ENCODE results near the gene RPP38.

Gene RPP38, protein sequence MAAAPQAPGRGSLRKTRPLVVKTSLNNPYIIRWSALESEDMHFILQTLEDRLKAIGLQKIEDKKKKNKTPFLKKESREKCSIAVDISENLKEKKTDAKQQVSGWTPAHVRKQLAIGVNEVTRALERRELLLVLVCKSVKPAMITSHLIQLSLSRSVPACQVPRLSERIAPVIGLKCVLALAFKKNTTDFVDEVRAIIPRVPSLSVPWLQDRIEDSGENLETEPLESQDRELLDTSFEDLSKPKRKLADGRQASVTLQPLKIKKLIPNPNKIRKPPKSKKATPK

DNA sequence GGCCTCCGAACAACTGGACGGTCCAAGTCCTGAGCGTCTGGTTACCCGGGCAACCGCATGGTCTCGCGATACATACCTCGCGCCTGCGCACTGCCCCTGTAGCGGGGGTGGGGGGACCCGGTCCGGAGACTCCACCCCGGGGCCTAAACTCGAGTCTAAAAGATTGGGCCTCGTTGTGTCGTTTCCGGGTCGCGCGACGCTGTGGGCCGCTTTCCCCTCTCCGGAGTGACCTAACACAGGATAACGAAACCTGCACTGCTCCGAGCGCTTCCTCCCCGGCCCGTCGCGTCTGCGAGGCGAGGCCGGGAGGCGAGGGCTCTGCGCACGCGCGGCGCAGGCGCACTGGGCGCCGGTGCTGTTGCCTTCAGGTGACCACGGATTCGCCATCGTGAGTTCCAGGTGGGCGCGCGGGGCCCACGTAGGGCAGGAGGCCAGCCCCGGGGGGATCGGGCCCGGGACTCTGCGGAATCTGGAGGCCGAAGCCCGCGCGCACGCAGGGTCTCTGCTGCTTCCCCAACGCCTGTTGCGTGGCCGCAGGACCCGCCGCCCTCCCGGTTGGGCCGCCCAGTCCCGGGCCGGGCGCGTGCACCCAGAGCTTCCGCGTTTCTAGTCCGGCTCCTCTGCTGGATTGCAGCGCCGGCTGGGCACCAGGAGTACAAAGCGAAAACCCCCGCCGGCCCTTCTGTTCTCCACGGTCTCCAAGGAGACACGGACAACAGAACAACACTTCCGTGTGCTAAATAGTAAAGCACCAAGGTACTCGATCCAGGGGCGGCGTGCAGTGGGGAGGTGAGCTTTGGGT, at the start of gene RPP38:
Gene RPP38 (plus strand): TSS at position 345 of the 802 bp plus-strand sequence. CDS start 5,960 bp downstream, outside the sequence.
- DNase-seq = peak; percentile 57

DNA sequence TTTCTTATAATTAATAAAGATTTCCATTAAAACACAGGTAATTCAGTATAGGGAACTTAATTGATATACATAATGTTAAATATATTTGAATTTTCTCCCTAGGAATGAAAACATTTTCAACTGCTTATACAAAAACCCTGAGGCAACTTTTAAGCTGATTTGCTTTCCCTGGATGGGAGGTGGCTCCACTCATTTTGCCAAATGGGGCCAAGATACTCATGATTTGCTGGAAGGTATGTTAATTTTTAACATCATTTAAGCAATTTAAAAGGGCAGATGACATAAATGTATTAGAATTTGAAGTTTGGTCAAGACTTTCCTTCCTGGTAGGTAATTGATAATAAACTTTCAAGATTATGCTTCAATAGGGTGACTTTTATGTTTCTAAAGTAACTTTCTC, 47.6 kb upstream of the RPP38 start:
- no peak for DNase-seq

DNA sequence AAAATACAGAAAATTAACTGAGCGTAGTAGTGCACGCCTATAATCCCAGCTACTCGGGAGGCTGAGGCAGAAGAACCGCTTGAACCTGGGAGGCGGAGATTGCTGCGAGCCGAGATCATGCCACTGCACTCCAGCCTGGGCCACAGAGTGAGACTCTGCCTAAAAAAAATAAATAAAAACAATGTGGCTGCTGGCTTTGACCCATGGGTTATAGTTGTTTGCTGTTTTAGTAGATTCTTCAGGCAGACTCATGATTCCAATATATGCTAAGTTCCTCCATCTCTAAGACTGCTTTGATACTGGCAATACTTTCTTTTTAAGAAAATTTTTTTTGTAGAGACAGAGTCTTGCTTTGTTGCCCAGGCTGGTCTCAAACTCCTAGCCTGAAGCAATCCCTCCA, 45.0 kb upstream of the RPP38 start:
- DNase-seq = no peak

DNA sequence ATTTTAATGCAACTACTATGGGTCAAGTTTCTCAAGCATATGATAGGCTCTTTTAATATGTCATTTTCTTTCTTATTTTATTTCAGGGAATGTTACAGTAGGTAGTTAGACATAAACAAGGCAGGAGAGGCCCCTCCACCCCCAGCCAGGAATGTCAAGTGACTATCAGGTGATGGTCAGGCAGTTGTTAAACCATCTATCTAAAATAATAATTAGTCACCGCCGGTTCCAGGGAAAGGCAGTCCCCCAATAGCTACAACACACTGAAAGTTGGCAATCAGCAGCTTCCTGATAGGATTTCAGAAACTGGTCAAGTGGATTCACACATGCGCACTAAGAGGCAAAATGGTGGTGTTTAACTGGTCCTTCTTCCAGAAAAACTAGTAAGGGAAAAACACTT, 44.1 kb upstream of the RPP38 start:
- DNase-seq = no peak

DNA sequence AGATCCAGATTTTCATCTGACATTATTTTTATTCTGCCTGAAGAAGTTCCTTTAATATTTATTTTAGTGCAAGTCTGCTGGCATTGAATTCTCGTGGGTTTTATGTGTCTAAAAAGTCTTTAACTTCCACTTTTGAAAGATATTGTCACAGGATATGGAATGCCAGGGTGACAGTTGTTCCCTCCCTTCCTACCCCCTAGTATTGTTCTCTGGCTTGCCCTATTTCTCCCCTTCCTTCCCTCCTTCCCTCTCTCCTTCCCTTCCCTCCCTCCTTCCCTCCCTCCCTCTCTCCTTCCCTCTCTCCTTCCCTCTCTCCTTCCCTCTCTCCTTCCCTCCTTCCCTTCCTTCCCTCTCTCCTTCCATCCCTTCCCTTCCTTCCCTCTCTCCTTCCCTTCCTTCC, 38.5 kb upstream of the RPP38 start:
- no peak for DNase-seq

DNA sequence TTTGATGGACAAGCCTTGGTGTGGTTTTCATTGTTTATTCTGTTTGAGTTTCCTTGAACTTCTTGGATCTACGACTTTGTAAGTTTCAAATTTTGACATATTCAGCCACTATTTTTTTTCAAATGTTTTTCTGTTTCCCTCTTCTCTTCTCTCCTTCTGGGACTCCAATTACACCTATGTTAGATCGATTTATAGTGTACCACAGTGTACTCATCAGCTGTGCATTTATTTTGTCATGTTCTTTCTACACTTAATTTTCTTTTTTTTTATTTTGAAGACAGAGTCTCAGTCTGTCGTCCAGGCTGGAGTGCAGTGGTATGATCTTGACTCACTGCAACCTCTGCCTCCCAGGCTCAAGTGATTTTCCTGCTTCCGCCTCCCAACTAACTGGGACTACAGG, 37.2 kb upstream of the RPP38 start:
- DNase-seq = no peak

DNA sequence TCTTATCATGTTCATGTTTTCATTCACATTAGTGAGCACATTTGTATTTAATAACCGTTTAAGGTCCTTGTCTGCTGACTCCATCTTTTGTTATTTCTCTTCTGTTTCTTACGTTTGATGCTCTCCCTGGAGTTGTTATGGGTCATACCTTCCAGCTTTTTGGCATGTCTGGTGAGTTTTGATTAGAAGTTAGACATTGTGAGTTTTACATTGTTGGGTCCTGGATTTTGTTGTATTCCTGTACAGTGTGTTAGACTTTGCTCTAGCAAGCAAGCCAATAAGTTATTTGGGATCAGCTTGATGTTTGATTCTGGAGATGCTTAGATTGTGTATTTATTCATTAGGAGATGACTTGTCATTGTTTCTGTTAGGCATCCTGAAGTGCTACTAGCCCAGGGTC, 36.5 kb upstream of the RPP38 start:
- no peak for DNase-seq

DNA sequence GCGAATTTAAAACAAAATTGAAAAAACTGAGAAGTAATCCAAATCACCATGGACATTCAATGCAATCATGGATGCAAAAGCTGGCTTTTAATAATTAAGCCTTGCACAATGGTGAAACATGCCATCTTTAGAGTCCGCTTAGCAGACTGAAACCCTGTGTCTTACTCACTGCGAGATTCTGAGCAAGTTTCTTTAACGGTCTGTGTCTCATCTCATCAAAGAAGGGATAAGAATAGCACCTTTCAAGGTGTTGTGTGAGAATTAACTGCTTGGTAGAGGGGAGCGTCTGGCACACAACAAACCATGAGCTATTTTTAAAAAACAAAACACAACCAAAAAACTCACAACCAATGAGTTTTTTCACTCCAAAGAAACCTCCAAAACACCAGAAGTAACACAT, 30.0 kb upstream of the RPP38 start:
- DNase-seq = no peak

DNA sequence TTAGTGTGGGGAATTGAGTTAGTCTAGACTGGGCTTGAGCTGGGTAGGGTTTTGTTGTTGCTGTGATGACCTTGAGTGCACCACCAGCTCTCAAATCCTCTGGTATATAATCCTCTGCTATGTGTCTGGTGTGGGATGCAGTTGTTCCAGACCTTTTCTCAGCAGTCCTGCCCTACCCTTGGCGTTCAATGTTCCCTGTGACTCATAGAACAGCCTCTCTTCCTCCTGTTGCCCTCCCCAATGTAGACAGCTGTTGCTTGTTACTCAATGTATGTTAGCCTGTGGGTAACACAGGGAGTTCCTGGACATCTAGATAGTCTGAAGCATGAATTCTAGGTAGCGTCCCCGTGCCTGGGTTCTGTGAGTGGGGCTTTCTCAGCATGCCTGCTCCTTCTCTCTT, 28.4 kb upstream of the RPP38 start:
- no peak for DNase-seq

DNA sequence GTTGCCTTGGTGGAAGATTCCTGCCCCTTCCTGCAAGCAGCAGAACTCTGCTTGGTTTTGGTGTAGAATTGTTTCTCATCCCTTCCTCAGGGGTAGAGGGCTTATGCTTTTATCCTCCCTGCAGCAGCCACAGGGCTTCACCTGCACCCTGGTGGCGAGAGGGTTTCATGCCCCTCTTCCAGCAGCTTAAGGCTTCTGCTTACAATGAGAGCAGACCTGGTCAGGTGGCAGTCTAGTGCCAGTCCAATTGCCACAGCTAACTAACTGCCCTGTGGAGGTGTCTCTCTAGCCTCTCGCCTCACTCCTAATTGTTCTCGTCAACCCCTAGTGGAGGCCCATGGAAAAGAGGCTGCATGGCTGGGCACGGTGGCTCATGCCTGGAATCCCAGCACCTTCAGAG, 27.9 kb upstream of the RPP38 start:
- DNase-seq = no peak

DNA sequence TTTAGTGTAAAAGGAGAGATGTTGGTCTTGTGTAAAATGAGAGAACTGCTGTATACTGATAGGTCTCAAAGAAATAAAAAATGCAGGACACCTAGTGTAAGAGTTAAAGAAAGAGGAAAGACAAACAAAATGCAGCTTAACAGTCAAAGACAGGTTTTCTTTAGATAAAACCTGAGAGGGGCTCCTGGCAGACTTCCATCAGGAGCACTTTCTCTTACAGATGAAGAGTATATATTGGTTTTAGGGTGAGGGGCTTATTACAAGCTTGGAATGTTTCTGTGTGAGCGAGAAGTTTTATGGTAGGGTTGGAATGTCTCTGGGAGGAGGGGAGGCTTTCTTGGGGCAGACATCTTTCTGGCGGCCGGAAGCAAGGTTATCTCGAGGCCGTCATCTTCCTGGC, 24.8 kb upstream of the RPP38 start:
- DNase-seq = no peak

DNA sequence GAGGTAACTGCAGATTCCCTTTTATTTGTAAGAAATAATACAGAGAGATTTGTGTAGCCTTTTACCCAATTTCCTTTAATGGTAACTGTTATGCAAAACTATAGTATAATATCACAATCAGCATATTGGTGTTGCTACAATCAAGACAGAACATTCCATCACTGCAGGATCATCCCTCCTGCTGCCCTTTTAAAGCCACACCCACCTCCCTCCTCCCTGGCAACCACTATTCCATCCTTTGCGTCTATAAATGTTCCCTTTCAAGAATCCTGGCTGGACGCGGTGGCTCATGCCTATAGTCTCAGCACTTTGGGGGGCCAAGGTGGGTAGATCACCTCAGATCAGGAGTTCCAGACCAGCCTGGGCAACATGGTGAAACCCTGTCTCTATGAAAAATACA, 21.7 kb upstream of the RPP38 start:
- DNase-seq = no peak

DNA sequence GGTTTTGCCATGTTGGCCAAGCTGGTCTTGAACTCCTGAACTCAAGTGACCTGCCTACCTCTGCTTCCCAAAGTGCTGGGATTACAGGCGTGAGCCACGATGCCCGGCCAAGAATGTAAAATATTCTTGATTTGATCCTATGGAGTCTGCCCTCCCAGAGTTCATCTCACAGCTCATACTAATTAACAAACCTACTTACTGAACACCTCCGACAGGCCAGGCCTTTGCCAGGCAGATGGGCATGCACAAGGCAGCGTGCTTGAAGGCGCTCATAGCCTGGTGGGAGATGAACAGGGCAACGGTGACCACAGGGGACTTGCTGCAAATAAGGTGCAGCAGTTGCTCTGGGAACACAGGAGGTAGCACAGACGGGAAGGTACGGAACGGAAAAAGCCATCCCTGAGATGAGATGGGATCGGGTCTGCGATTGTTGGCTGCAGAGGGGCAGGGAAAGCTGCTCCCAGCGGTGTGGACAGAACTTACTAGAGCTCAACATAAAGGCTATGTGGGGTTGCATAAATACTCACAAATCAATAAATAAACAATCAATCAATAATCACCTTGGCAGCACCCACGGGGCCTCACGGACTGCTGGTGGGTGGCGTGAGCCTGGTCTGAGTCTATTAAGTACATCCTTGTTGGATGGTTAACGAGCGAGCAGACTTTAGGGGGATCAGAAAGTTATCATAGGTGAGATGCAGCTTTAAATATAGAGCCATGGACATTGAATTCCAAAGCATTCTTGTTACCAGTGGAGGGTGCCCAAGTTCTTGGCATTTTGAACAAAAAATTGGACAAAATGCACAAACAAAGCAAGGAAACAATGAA, 13.3 kb upstream of the RPP38 start:
- no peak for DNase-seq

DNA sequence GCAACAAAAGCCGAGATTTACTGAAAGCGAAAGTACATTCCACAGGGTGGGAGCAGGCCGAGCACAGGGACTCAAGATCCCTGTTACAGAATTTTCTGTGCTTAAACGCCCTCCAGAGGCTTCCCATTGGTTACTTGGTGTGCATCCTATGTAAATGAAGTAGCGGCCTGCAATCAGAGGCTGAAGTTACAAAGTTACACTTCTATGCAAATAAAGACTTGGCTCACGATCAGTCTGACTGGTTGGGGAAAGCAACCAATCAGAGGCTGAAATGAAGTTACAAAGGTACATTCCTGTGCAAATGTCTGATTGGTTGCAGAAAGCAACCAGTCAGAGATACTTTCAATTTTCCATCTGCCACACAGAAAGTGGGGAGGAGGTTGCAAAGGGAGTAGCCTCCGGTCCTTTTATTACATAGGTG, 12.6 kb upstream of the RPP38 start:
- peak; percentile 63 for DNase-seq

DNA sequence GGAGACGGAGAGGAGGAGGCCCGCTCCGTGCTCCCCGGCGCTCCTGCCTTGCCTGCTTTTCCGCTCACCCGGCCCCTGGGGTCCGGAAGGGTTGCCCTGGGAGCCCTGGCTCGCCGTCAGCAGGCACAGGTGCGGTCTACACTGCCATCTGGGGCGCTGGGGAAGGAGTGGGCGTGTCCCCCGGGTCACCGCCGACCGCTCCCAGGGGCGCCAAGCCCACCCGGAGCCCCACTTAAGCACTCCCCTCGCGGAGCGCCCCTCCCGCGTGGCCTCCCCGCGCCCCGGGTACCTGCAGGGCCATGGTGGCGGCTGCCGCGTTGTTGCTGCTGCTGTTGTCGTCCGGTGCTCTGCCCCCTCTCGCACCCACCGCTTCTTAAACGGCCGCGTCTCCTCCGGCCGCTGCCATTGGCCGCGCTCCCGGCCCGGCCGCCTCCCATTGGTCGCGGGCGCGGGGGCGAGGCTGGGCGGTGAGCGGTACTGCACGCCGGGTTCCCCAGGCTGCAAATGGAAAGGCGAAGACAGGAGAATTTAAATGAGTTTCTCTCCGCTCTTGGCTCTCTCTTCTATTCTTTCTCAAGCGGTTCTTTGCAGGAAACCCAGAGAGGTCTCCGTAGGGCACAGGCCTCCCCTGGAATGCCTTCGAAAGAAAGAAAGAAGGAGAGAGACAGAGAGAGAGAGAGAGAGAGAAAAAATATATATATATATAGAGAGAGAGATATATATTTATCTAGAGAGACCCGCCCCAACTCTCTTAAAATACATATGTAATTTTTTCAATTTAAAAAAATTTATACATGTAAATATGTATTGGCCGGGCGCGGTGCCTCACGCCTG, 8.5 kb upstream of the RPP38 start, which contains the start of gene ACBD7:
Gene ACBD7 (minus strand): TSS at position 349 of the 834 bp plus-strand sequence. CDS start 48 bp downstream, at position 301.
- peak; percentile 56 for DNase-seq

DNA sequence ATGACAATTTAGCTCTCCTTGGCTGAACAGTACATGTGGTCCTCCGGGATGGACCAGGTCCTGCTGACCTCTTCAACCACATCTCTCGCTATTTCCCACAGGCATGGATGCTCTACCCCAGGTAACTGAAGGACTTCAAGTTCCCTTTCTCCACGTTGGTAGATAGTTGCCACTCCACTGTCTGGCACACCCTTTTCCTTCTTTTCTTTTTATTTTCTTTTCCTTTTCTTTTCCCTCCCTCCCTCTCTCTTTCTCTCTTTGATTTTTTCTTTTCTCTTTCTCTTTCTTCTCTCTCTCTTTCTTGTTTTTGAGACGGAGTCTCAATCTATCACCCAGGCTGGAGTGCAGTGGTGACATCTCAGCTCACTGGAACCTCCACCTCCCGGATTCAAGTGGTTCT, 5.7 kb upstream of the RPP38 start:
- DNase-seq = no peak

DNA sequence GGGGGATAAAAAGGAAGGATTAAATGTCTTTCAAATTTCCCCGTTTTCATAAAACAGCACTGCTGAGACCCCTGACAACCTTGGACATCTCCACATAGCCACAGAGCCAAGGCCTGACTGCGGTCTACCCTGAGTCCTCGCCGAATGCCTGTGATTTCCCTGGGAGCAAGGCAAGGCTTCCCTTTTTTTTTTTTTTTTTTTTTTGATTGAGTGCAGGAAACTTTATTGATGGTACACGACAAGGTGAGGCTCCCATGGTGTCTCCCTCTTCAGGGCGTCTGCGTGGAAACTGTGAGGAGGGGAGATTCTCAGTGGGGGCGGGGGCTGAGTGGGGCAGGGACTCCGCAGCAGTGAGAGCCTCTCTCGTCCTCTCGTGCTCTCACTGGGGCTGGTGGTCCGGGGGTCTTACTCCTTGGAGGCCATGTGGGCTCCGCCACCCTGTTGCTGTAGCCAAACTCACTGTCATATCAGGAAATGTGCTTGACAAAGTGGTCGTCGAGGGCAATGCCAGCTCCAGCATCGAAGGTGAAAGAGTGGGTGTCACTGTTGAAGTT, 4.2 kb upstream of the RPP38 start:
- no peak for DNase-seq

DNA sequence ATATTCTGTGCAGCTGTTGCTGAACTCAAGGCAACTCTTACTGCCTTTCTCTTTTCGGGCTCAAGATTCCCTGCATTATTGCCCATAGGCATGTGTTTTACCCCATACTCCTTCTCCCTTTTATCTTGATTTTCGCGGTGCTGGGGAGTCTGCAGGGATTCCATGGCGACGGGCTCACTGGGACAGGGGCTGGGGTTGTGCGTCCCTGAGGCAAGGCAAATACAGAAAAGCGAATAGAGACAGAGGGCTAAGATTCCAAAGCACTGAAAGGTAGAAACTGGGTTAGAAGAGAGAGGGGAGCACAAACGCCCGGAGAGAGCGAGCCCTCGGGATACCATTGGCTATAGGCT, 519 bp upstream of the RPP38 start:
- DNase-seq = no peak

DNA sequence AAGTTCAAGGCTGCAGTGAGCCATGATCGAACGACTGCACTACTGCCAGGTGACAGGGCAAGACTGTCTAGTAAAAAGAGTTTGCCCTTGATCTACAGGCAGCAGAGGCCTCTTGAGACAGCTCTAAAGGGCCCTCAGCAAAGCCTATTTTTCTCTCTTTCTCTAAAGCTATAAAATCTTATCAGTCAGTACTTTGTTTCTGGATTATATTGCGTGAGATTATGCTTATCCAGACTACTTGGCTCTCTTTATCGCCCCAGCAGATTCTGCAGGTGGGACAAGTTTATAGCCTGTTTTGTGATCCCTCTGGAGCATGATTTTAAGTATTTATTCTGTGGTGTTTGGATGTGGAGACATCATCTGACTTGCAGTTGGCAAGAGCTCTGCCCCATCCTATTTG, 2.7 kb downstream of the RPP38 start:
- DNase-seq = no peak

DNA sequence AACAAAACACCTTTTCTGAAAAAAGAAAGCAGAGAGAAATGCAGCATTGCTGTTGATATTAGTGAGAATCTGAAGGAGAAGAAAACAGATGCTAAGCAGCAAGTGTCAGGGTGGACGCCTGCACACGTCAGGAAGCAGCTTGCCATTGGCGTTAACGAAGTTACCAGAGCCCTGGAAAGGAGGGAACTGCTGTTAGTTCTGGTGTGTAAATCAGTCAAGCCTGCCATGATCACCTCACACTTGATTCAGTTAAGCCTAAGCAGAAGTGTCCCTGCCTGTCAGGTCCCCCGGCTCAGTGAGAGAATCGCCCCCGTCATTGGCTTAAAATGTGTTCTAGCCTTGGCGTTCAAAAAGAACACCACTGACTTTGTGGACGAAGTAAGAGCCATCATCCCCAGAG, 6.4 kb downstream of the RPP38 start:
- no peak for DNase-seq

DNA sequence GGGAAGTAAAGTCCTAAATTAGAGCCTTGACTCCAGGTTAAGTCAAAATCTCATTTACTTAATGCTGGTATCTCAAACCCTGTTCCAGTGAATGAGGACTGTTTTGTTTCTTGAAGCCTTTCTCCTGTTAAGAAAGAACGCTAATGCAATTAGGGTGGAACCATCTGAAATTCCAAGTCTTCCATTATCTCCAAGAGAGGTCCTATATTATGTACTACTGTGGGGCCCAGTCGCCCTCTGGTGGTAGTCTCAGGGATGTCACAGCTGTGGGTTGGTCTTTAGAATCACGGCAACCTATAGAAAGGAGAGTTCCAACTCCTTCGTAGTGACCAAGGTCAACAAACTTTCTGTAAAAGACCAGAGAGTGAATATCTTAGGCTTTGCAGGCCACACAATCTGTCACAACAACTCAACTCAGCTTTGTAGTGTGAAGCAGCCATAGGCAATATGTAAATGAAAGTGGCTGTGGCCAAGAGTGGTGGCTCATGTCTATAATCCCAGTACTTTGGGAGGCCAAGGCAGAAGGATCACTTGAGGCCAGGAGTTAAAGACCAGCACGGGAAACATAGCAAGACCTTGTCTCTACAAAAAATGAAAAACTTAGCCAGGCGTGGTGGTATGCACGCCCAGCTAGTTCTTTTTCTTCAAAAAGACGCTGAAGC, 9.3 kb downstream of the RPP38 start:
- no peak for DNase-seq

DNA sequence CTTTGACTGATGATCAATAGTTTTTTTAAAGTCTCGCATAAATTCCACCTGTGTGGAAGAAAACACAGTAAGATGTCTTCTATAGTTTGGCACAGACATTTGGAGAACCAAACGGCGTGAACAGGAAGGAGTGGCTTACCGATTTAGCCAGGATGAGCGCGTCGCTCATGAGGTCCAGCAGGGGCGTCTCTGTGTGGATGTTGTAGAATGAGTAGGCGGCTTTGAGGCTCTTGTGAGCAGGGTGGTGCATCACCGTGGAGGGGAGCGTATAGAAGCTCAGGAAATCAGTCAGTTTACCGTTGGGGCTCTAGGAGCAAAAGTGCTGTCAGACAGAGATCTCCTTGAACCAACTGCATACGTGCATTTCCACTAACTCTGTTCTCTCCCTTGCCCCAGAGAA, 15.5 kb downstream of the RPP38 start:
- no peak for DNase-seq
